Endothelial cell of umbilical vein (primary cell): ENCODE data around the gene PDLIM3. TPM values are rescaled to one million over a fixed set of nuclear protein-coding genes. Genes with fewer than 3 reads are reported as not detected.
A peak's percentile ranks its signal among the peaks of the same experiment; 100 is the strongest.

Experiments used
- BruUV-seq: library from RNA; stranded (reverse); fragments of 400-500 nt; replicated peaks from 2 replicates; lab custom pipeline; 2021; lab: Mats Ljungman, UMichigan
- CTCF ChIA-PET: fragments of 300-600, 350-600 bp; sonication (Branson Sonifier 250); formaldehyde crosslinking; loops from one replicate; lab custom pipeline; 2021; ENCODE audit warnings: antibody characterized with exemption, inconsistent platforms; lab: Charles Lee
- POLR2A ChIA-PET: fragments of 300-600, 350-600 bp; sonication (Branson Sonifier 250); formaldehyde crosslinking; loops from one replicate; lab custom pipeline; 2021; ENCODE audit warnings: antibody characterized with exemption, inconsistent platforms; lab: Charles Lee
- DNase-seq: peaks from one replicate; pipeline ENCODE4 v3.0.0-alpha.2; 2011; ENCODE audit warnings: low read depth, low spot score
- FAIRE-seq: peaks from 2 replicates; lab custom pipeline; 2011; peaks lifted over from hg19 to GRCh38; lab: Jason Lieb, UNC
- H2AFZ ChIP-seq: 2 replicates; pipeline ENCODE4 v1.6.0; 2012; ENCODE audit warnings: low read depth, low read length, control low read depth, inconsistent platforms
- H3K27ac ChIP-seq: 2 replicates; pipeline ENCODE4 v1.5.1; 2011; ENCODE audit warnings: low read depth, mild to moderate bottlenecking, control low read depth, low read length, moderate library complexity; ENCODE audit not compliant: insufficient read depth
- H3K27me3 ChIP-seq, 2 experiments: 2 replicates each; pipeline versions ENCODE4 v1.6.0 to v1.6.1; 2011; ENCODE audit warnings: low read length in 2 of 2, mixed read lengths in 1 of 2; ENCODE audit not compliant: control insufficient read depth in 2 of 2, insufficient read depth in 2 of 2
- H3K36me3 ChIP-seq, 2 experiments: 2 replicates in 1 of 2; 3 replicates in 1 of 2; pipeline ENCODE4 v1.5.1; 2011; ENCODE audit warnings: low read length in 2 of 2, mild to moderate bottlenecking in 1 of 2, moderate library complexity in 1 of 2; ENCODE audit not compliant: control insufficient read depth in 2 of 2, insufficient read depth in 2 of 2; ENCODE audit errors: extremely low read depth in 1 of 2
- H3K4me1 ChIP-seq: 3 replicates; pipeline ENCODE4 v1.5.1; 2011; ENCODE audit warnings: mild to moderate bottlenecking, low read length; ENCODE audit not compliant: control insufficient read depth, insufficient read depth; ENCODE audit errors: extremely low read depth
- H3K4me2 ChIP-seq: 2 replicates; pipeline ENCODE4 v1.6.1; 2011; ENCODE audit warnings: low read length, control low read depth, mixed read lengths; ENCODE audit not compliant: insufficient read depth
- H3K4me3 ChIP-seq, 3 experiments: fragments of 200-600 bp in 1 of 3; sonication (generic), shearing (Covaris generic) in 1 of 3; replicated peaks in 1 of 3; 2 replicates each; pipeline ENCODE4 v1.5.1; 2011 to 2016; ENCODE audit warnings: control low read depth in 3 of 3, low read length in 3 of 3, mild to moderate bottlenecking in 2 of 3, inconsistent platforms in 1 of 3, low read depth in 1 of 3, moderate library complexity in 1 of 3; ENCODE audit not compliant: insufficient read depth in 1 of 3
- H3K79me2 ChIP-seq: 2 replicates; pipeline ENCODE4 v1.6.0; 2012; ENCODE audit warnings: low read length, inconsistent platforms; ENCODE audit not compliant: control insufficient read depth, insufficient read depth
- H3K9ac ChIP-seq: replicated peaks from 2 replicates; pipeline ENCODE3; 2011; ENCODE audit warnings: low read length, control low read depth; ENCODE audit not compliant: insufficient read depth; ENCODE audit errors: extremely low read depth
- H3K9me1 ChIP-seq: replicated peaks from 3 replicates; pipeline ENCODE4 v1.6.0; 2011; ENCODE audit warnings: mild to moderate bottlenecking, low read length; ENCODE audit not compliant: control insufficient read depth, insufficient read depth; ENCODE audit errors: extremely low read depth
- H3K9me3 ChIP-seq: replicated peaks from 2 replicates; pipeline ENCODE4 v1.5.1; 2012; ENCODE audit warnings: low read length, inconsistent platforms; ENCODE audit not compliant: control insufficient read depth, insufficient read depth
- H4K20me1 ChIP-seq: replicated peaks from 2 replicates; pipeline ENCODE3; 2011; ENCODE audit warnings: mild to moderate bottlenecking, low read length; ENCODE audit not compliant: control insufficient read depth, insufficient read depth; ENCODE audit errors: extremely low read depth
- CTCF ChIP-seq, 2 donors: IDR thresholded peaks; 1 replicate in 1 of 2; 2 replicates in 1 of 2; pipeline ENCODE4 v1.5.1; 2011; ENCODE audit warnings: low read length in 2 of 2, mild to moderate bottlenecking in 2 of 2, moderate library complexity in 2 of 2, control low read depth in 1 of 2, inconsistent platforms in 1 of 2, low read depth in 1 of 2; ENCODE audit not compliant: insufficient read depth in 1 of 2; ENCODE audit errors: extremely low read depth in 1 of 2
- EZH2 ChIP-seq: IDR thresholded peaks from 2 replicates; pipeline ENCODE4 v1.6.1; 2012; ENCODE audit warnings: borderline replicate concordance, low read depth, mild to moderate bottlenecking, moderate library complexity, low read length, inconsistent platforms; ENCODE audit not compliant: severe bottlenecking
- FOS ChIP-seq: IDR thresholded peaks from 2 replicates; pipeline ENCODE4 v1.6.1; 2011; ENCODE audit warnings: mild to moderate bottlenecking, low read length, moderate library complexity, borderline replicate concordance; ENCODE audit not compliant: insufficient read depth
- GATA2 ChIP-seq: IDR thresholded peaks from 2 replicates; pipeline ENCODE4 v1.7.0; 2011; ENCODE audit warnings: low read depth, mild to moderate bottlenecking, moderate library complexity, mixed read lengths, low read length; ENCODE audit not compliant: insufficient read length, insufficient read depth
- JUN ChIP-seq: IDR thresholded peaks from 2 replicates; pipeline ENCODE4 v1.6.1; 2011; ENCODE audit warnings: borderline replicate concordance, low read depth; ENCODE audit not compliant: insufficient read length, insufficient read depth
- MAX ChIP-seq: IDR thresholded peaks from 2 replicates; pipeline ENCODE4 v1.6.1; 2011; ENCODE audit not compliant: insufficient read depth, insufficient read length
- MYC ChIP-seq: IDR thresholded peaks from one replicate; pipeline ENCODE4 v1.6.1; 2011; ENCODE audit warnings: mild to moderate bottlenecking, low read depth, low read length
- POLR2A ChIP-seq: IDR thresholded peaks from 2 replicates; pipeline ENCODE4 v1.6.1; 2012; ENCODE audit warnings: low read depth, mild to moderate bottlenecking, control low read depth, low read length
- POLR2AphosphoS5 ChIP-seq: IDR thresholded peaks from 2 replicates; pipeline ENCODE4 v1.6.1; 2012; ENCODE audit warnings: low read depth, mild to moderate bottlenecking, control low read depth, low read length, moderate library complexity; ENCODE audit not compliant: insufficient read depth
- dilution Hi-C: fragments of 300-500 bp; cut with MboI; formaldehyde crosslinking; loops from one replicate; pipeline ENCODE4 v1.15.0; 2019; ENCODE audit warnings: low sequenced_read_pairs; ENCODE audit not compliant: extremely low pct_ligation_motif_present
- intact Hi-C: fragments of 100-400 bp; cut with micrococcal nuclease; formaldehyde crosslinking; loops from one replicate; pipeline ENCODE4 v1.10.0; 2022
- polyA plus RNA-seq, 4 experiments: library from polyadenylated mRNA; depleted of rRNA in 3 of 4; stranded (reverse) in 3 of 4; unstranded in 1 of 4; fragments of >200 nt; gene quantifications; 2 replicates each; pipeline versions ENCODE4 v1.2.1 to v1.2.3, GENCODE V29; 2011 to 2012; ENCODE audit warnings: missing spikeins in 1 of 4
- total RNA-seq: library from RNA; stranded (reverse); gene quantifications from 2 replicates; pipeline ENCODE4 v1.2.3, GENCODE V29; 2021

PDLIM3 gene
- total and polyA plus RNA-seq, 2 donors (not counting 3 experiments of a cell fraction or from before 2014, with no cell fraction given) = 9.7 to 17.6 TPM

GRCh38 chr4:185464887-185465286 is 70.4 kb downstream of the PDLIM3 start:
- Histone ChIP-seq H3K4me2 (peak overlapping the region; percentile 40), H3K27ac (no peak overlapping the region), H3K9ac (no peak overlapping the region), H3K9me1 (no peaks in the 10 kb centered on the region), H3K36me3 (no peaks in the 10 kb centered on the region), H4K20me1 (no peaks in the 10 kb centered on the region), H2AFZ (no peak overlapping the region), H3K27me3 (peaks cover 12 to 15% of the 10 kb centered on the region in 2 experiments), H3K79me2 (no peaks in the 10 kb centered on the region), H3K4me1 (peaks cover 13% of the 10 kb centered on the region), H3K9me3 (no peaks in the 10 kb centered on the region), H3K4me3 (peak overlapping the region in 1 of 3 experiments; percentile 22)
- intact Hi-C loops (no loop called here), dilution Hi-C loops (no loop called here)
- ChIA-PET CTCF (interaction anchor here (1.0 to 1.5 kb wide), 4 partner anchors 15 to 281 kb away, joined by 3 to 9 read pairs (median 4); no protein-coding TSS in a partner anchor), POLR2A (no interaction called here)
- no TSS peak for BruUV-seq
- FAIRE-seq (peak; percentile 72), DNase-seq (peak; percentile 74)
- TF ChIP-seq POLR2A (no peak), MAX (no peak), JUN (no peak), EZH2 (no peak), MYC (no peak), GATA2 (no peak), POLR2AphosphoS5 (no peak), FOS (no peak), CTCF (IDR thresholded peaks at IDR 0.05; ENCODE audit: extremely low read depth in 1 of 2, insufficient read depth in 1 of 2, low read depth in 1 of 2, low read length in 2 of 2) (no peak)
